Measurements from ENCODE around the gene ZNF354B. TPM values are rescaled to one million over a fixed set of nuclear protein-coding genes. Genes with fewer than 3 reads are reported as not detected.

ZNF354B gene
- total RNA-seq, 1 experiment from 2014 or later: 11.6 TPM

DNA sequence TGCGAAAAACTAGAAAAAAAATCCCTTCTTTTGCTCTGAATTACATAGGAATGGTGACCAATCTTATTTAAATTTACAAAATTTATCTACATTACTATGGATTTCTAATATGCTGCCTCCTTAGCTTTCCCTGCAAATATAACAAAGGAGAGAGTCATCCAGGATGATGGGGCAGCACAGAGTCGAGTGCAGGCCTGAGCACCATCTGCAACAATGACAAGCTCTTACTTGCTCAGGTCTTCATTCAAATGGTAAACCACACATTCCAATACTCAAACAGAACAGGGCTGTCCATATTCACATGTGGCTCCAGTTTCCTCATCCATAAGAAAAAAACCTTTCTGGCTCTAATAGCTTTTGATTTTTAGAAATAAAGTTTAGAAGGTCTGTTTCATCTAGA, 33.5 kb upstream of the ZNF354B start (continued):
- TF ChIP-seq, protein P1, sequence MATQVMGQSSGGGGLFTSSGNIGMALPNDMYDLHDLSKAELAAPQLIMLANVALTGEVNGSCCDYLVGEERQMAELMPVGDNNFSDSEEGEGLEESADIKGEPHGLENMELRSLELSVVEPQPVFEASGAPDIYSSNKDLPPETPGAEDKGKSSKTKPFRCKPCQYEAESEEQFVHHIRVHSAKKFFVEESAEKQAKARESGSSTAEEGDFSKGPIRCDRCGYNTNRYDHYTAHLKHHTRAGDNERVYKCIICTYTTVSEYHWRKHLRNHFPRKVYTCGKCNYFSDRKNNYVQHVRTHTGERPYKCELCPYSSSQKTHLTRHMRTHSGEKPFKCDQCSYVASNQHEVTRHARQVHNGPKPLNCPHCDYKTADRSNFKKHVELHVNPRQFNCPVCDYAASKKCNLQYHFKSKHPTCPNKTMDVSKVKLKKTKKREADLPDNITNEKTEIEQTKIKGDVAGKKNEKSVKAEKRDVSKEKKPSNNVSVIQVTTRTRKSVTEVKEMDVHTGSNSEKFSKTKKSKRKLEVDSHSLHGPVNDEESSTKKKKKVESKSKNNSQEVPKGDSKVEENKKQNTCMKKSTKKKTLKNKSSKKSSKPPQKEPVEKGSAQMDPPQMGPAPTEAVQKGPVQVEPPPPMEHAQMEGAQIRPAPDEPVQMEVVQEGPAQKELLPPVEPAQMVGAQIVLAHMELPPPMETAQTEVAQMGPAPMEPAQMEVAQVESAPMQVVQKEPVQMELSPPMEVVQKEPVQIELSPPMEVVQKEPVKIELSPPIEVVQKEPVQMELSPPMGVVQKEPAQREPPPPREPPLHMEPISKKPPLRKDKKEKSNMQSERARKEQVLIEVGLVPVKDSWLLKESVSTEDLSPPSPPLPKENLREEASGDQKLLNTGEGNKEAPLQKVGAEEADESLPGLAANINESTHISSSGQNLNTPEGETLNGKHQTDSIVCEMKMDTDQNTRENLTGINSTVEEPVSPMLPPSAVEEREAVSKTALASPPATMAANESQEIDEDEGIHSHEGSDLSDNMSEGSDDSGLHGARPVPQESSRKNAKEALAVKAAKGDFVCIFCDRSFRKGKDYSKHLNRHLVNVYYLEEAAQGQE (IDR thresholded peaks at IDR 0.05; ENCODE audit: low read depth): no peak
- TF ChIP-seq EZH2 (IDR thresholded peaks at IDR 0.05) (no peak), FOSL1 (IDR thresholded peaks at IDR 0.05; ENCODE audit: low read depth) (no peak), POLR2A (IDR thresholded peaks at IDR 0.05; ENCODE audit: borderline replicate concordance, extremely low read depth, insufficient read depth, insufficient read length) (no peak), SIN3A (IDR thresholded peaks at IDR 0.05; ENCODE audit: low read depth) (no peak)

DNA sequence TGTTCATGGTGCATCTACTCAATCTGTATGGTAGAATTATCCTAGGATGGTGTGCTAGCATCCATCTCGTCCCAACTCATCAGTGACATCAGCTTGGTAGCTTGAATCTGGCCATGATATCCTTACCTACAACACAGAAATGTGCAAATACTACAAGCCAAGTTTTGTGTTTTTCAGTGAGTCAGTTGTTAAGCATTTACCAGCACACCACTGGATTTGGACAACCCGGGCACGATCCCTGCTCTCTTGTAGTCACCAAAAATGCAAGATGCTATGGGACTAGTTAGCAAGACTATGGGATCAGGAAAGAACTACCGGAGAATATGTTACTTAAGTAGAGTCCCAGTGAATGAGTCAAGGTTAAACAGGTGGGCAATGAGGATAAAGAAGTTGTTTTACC, 32.1 kb upstream of the ZNF354B start:
- ChIA-PET RAD21 (ENCODE audit: low non-redundant PET in 1 of 2, low total read pairs in 2 of 2, uncharacterized antibody in 2 of 2, unreplicated experiment in 2 of 2) (no interaction called here), POLR2A (no interaction called here)
- no TSS peak for BruUV-seq (replicated peaks)

More for the DNA sequence above, 32.1 kb upstream of the ZNF354B start:
- H3K4me1 ChIP-seq (ENCODE audit: control insufficient read depth in 1 of 2, insufficient read depth in 2 of 2, low read length in 2 of 2): no peaks in the 10 kb centered on the region
- DNase-seq (ENCODE audit: low read depth, low spot score): no peak
- H4K20me1 ChIP-seq (ENCODE audit: insufficient read depth): 0 out of 2 replicates have a peak, but pooled peaks cover 3% of the 10 kb centered on the region
- H3K9me2 ChIP-seq (ENCODE audit: insufficient read depth): no peaks in the 10 kb centered on the region
- H3K9ac ChIP-seq (ENCODE audit: low read length): no peak overlapping the region
- intact Hi-C loops (cut with micrococcal nuclease): no loop called here
- H3K36me3 ChIP-seq (ENCODE audit: control insufficient read depth in 1 of 2, insufficient read depth in 2 of 2, low read length in 2 of 2): peaks cover 0 to 3% of the 10 kb centered on the region in 2 experiments; a peak in 1 of 4 replicates
- CTCF ChIA-PET: no interaction called here
- no peak overlapping the region for H3K27ac ChIP-seq (ENCODE audit: low read depth, low read length)
- no peaks in the 10 kb centered on the region for H3K27me3 ChIP-seq (ENCODE audit: insufficient read depth, low read length)
- H3K4me3 ChIP-seq (replicated peaks in 1 of 2; ENCODE audit: low read depth in 1 of 2, low read length in 2 of 2): no peak overlapping the region
- H3K79me2 ChIP-seq (ENCODE audit: insufficient read depth, low read length): peaks cover 76% of the 10 kb centered on the region
- no peak overlapping the region for H3K4me2 ChIP-seq (ENCODE audit: low read length)
- TF ChIP-seq POLR2AphosphoS5 (IDR thresholded peaks at IDR 0.05; ENCODE audit: low read depth, low read length): no peak
- no peak for TF ChIP-seq ELF1 (IDR thresholded peaks at IDR 0.05; ENCODE audit: borderline replicate concordance, low read depth)
- no peak for ATAC-seq
- no peaks in the 10 kb centered on the region for H3K9me3 ChIP-seq (ENCODE audit: control insufficient read depth in 1 of 2, insufficient read depth in 1 of 2, low read depth in 1 of 2, low read length in 2 of 2)
- H2AFZ ChIP-seq (ENCODE audit: low read depth, low read length, poor library complexity, severe bottlenecking): no peak overlapping the region
